Forelimb muscle (tissue), 1 donor: ENCODE results near the gene CD300A. TPM values are rescaled to one million over a fixed set of nuclear protein-coding genes. Genes with fewer than 3 reads are reported as not detected.
"Not testable (repeated sequence)": the region's sequence is repeated elsewhere in the genome, so short reads cannot be mapped to it uniquely, and the experiment has no call there.

Experiments
- DNase-seq: peaks from one replicate; pipeline ENCODE4 v3.0.0-alpha.2; 2013; ENCODE audit warnings: low read depth
- polyA plus RNA-seq: library from polyadenylated mRNA; unstranded; fragments of 120-200 nt; gene quantifications from one replicate; pipeline ENCODE4 v1.2.1, GENCODE V29; 2013; ENCODE audit not compliant: insufficient read length

Gene CD300A
- polyA plus RNA-seq, 1 donor, result 1.2 TPM

- no peak for DNase-seq
Measured at GRCh38 chr17:74478420-74479100, 12.1 kb downstream of the CD300A start.

- DNase-seq, result no peak
Measured at GRCh38 chr17:74480290-74480689, 13.9 kb downstream of the CD300A start.

- DNase-seq, result no peak
Measured at GRCh38 chr17:74481621-74482020, 15.2 kb downstream of the CD300A start.

GRCh38 chr17:74484066-74484465, 17.6 kb downstream of the CD300A start:
- DNase-seq, result no peak

- no peak for DNase-seq
Measured at GRCh38 chr17:74485022-74485743, 18.7 kb downstream of the CD300A start.

- DNase-seq, result no peak
Measured at GRCh38 chr17:74485841-74486240, 19.4 kb downstream of the CD300A start.

GRCh38 chr17:74488276-74488675, 21.8 kb downstream of the CD300A start:
- DNase-seq, result not testable (repeated sequence)

GRCh38 chr17:74490716-74491115, 24.3 kb downstream of the CD300A start:
- no peak for DNase-seq

- DNase-seq, result no peak
Measured at GRCh38 chr17:74491626-74492025, 25.2 kb downstream of the CD300A start.

GRCh38 chr17:74493331-74493833, 26.9 kb downstream of the CD300A start:
- peak; percentile 31 for DNase-seq

GRCh38 chr17:74497471-74497870, 31.0 kb downstream of the CD300A start:
- no peak for DNase-seq

- no peak for DNase-seq
Measured at GRCh38 chr17:74499992-74500391, 33.6 kb downstream of the CD300A start.

GRCh38 chr17:74502861-74503260, 36.4 kb downstream of the CD300A start:
- no peak for DNase-seq

GRCh38 chr17:74503949-74504348, 37.5 kb downstream of the CD300A start:
- DNase-seq, result not testable (repeated sequence)

GRCh38 chr17:74508156-74508555, 41.7 kb downstream of the CD300A start:
- DNase-seq, result no peak

GRCh38 chr17:74512036-74512435, 45.6 kb downstream of the CD300A start:
- DNase-seq, result no peak

- DNase-seq, result no peak
Measured at GRCh38 chr17:74512624-74513091, 46.2 kb downstream of the CD300A start.

GRCh38 chr17:74513987-74514631, 47.7 kb downstream of the CD300A start:
- DNase-seq, result no peak

- no peak for DNase-seq
Measured at GRCh38 chr17:74514632-74515334, 48.3 kb downstream of the CD300A start.

- DNase-seq, result no peak
Measured at GRCh38 chr17:74515941-74516340, 49.5 kb downstream of the CD300A start.

GRCh38 chr17:74516561-74517328, 50.3 kb downstream of the CD300A start:
- DNase-seq, result no peak
